Measurements from ENCODE around the gene MCUB. TPM values are rescaled to one million over a fixed set of nuclear protein-coding genes. Genes with fewer than 3 reads are reported as not detected.

The MCUB gene
- total RNA-seq, 4 donors from 2014 or later: 11.5 to 35.5 (median 22.3) TPM

DNA sequence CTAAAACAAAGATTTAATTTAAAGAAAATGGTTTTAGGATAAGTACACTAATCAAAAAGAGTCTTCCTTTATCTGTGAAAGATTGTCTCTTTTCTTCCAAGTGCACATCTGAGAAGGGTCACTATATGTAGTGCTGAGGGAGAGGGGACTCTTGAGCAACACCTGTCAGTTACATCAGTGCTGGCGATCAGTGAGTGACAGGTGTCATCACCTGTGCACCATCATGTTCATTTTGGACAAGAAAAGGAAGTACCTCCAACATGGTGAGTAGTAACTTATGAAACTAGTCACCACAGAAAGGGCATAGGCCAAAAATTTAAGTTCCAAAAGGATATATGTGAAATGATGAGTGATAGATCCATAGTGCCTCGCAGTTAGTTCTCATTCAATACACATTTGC is 55.7 kb downstream of the MCUB start:
- TF ChIP-seq, protein P1, sequence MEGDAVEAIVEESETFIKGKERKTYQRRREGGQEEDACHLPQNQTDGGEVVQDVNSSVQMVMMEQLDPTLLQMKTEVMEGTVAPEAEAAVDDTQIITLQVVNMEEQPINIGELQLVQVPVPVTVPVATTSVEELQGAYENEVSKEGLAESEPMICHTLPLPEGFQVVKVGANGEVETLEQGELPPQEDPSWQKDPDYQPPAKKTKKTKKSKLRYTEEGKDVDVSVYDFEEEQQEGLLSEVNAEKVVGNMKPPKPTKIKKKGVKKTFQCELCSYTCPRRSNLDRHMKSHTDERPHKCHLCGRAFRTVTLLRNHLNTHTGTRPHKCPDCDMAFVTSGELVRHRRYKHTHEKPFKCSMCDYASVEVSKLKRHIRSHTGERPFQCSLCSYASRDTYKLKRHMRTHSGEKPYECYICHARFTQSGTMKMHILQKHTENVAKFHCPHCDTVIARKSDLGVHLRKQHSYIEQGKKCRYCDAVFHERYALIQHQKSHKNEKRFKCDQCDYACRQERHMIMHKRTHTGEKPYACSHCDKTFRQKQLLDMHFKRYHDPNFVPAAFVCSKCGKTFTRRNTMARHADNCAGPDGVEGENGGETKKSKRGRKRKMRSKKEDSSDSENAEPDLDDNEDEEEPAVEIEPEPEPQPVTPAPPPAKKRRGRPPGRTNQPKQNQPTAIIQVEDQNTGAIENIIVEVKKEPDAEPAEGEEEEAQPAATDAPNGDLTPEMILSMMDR (IDR thresholded peaks at IDR 0.05; ENCODE audit: low read depth): no peak

DNA sequence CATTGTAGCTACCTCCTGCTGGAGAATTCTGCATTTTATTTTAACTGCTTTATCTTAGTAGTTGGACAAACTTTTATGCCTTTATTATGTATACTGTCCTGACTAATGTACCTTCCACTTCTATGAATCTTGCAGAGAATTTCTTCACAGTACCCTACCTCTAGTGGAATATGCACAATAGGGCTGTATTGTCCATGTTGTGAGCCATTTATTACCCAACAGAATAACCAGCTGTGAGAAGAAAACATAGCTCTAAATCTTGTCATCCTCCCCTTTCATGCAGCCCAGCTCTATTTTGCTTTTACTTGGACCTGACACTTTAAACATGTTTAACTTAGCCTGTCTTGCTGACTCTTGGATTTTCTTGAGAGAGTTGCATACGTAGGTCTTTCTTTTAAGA is 56.2 kb downstream of the MCUB start:
- TF ChIP-seq, protein P1 (IDR thresholded peaks at IDR 0.05; ENCODE audit: low read depth): no peak

DNA sequence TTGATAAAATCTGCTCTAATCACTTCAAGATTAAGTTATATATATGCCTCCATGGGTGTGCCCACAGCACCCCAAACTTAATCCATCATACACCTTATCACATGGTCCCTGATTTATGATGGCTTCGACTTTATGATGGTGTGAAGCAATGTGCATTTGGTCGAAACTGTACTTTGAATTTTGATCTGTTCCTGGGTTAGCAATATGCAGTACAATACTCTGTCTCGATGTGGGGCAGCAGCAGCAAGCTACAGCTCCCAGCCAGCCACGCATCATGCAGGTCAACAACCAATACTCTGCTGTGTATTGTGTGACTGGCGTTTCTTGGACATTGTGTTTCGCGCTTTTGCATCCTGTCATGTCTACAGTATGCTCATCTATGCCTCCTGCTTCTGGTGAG is 62.6 kb downstream of the MCUB start:
- TF ChIP-seq, protein P1 (IDR thresholded peaks at IDR 0.05; ENCODE audit: low read depth): no peak

DNA sequence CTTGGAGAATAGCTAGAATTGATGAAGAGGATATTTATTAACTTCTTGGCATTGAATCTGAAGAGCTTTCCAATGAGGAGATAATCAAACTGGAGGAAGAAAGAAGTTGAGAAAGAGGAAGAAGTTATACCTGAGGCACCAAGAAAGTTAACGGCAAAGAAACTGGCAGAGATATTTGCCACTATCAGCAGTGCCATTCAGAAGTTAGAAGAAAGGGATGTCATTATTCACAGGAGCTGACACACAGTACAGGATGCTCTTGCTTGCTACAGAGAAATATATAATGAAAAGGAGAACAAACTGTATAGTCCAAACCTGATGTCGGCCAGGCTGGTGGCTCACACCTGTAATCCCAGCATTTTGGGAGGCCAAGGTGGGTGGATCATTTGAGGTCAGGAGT is 64.5 kb downstream of the MCUB start:
- TF ChIP-seq, protein P1 (IDR thresholded peaks at IDR 0.05; ENCODE audit: low read depth): no peak

DNA sequence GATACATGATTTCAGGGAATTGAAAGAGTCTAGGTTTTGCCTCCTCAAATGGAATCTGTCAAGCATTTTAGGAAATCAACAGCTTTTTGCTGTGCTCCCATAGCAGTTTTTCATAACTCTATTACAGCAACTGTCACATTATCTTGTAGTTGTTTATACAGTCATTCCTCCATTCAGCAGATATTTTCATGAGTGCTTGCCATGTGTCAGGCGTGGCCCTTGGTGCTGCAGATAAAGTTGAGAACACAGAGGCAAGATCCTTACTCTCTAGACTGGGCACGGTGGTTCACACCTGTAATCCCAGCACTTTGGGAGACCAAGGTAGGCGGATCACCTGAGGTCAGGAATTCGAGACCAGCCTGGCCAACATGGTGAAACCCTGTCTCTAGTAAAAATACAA is 67.3 kb downstream of the MCUB start:
- TF ChIP-seq, protein P1 (IDR thresholded peaks at IDR 0.05; ENCODE audit: low read depth): no peak

DNA sequence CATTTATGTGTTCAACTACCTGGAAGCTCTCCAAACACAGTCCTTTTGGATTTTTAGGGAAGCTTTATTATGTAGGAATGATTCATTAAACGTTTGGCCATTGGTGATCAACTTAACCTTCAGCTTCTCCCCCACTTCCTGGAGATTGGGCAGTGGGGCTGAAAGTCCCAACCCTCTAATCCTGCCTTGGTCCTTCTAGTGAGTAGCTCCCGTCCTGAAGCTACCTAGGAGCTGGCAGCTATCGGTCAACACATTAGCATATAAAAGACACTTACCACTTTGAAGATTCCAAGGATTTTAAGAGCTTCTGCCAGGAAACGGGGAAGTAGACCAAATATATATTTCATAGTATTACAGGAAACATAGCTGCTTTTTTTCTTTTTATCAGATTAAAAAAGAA is 69.7 kb downstream of the MCUB start:
- TF ChIP-seq, protein P1 (IDR thresholded peaks at IDR 0.05; ENCODE audit: low read depth): no peak

DNA sequence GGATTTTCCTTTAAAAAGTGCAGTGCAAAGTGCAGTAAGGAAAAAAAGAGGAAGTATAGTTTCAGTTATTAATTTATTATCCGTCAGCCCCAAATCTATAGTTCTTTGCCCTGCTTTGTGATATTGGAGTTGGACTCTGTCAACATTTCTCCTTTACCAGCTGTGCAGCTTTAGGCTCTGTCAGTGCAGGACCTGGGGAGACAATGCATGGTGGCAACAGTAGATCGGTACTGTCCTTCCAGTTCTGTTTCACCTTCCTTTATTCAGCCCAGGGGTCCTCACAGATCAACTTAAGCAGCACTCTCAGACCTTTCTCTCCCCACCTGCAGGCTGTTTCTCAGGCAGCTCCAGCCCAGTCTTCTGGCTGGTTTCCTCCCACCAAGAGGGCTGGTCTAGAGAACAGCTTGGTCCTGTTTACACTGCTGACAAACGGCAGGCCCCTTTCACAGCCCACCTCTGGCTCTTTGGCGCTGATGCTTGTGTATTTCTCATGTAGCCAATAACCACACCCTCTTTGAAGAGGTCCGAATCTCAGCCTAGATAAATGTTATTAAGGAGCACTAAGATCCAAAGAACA is 71.6 kb downstream of the MCUB start:
- TF ChIP-seq, protein P1 (IDR thresholded peaks at IDR 0.05; ENCODE audit: low read depth): no peak

All from subcutaneous adipose tissue (tissue), 4 donors.